GM12878 (cell line): ENCODE data around the gene KDM2A. TPM values are rescaled to one million over a fixed set of nuclear protein-coding genes. Genes with fewer than 3 reads are reported as not detected.

Experiments used
- ATAC-seq: fragments of 200-7000 bp; cut with Tn5 transposase; 3 replicates; pipeline ENCODE4 v1.9.1; 2020; ENCODE audit warnings: mild to moderate bottlenecking, moderate library complexity
- BruUV-seq: library from RNA; stranded (reverse); fragments of 400-500 nt; replicated peaks from 2 replicates; lab custom pipeline; 2021; lab: Mats Ljungman, UMichigan
- CTCF ChIA-PET: fragments of 300-600 bp; sonication (Branson Sonifier 250); formaldehyde crosslinking; extraction: SDS; loops from one replicate; lab custom pipeline; 2021; ENCODE audit warnings: inconsistent platforms; lab: Yijun Ruan, JAX
- POLR2A ChIA-PET: fragments of 350-600 bp; formaldehyde crosslinking; extraction: SDS; loops from one replicate; lab custom pipeline; 2021; ENCODE audit warnings: inconsistent platforms; lab: Charles Lee
- RAD21 ChIA-PET: fragments of 300-600 bp; sonication (Branson Sonifier 250); formaldehyde crosslinking; loops from one replicate; lab custom pipeline; 2023; ENCODE audit warnings: antibody characterized with exemption; ENCODE audit not compliant: unreplicated experiment; lab: Charles Lee
- SMC1A ChIA-PET: fragments of 300-600 bp; sonication (Branson Sonifier 250); formaldehyde crosslinking; loops from one replicate; lab custom pipeline; 2023; ENCODE audit not compliant: unreplicated experiment, uncharacterized antibody; lab: Charles Lee
- DNase-seq: peaks from one replicate; pipeline ENCODE4 v3.0.0-alpha.2; 2011; ENCODE audit warnings: low read depth, low spot score
- FAIRE-seq: peaks from 3 replicates; lab custom pipeline; 2011; peaks lifted over from hg19 to GRCh38; lab: Jason Lieb, UNC
- H2AFZ ChIP-seq: 2 replicates; pipeline ENCODE4 v1.6.0; 2011; ENCODE audit warnings: low read depth, low read length, control low read depth; ENCODE audit not compliant: control insufficient read depth
- H3K27ac ChIP-seq: 2 replicates; pipeline ENCODE4 v1.5.1; 2011; ENCODE audit warnings: control low read depth; ENCODE audit not compliant: control insufficient read depth, insufficient read depth
- H3K27me3 ChIP-seq, 2 experiments: replicated peaks in 1 of 2; 2 replicates each; pipeline versions ENCODE4 v1.6.0 to v1.6.1; 2011; ENCODE audit warnings: low read length in 1 of 2; ENCODE audit not compliant: control insufficient read depth in 2 of 2, insufficient read depth in 2 of 2
- H3K36me3 ChIP-seq, 2 experiments: 2 replicates each; pipeline ENCODE4 v1.5.1; 2011; ENCODE audit warnings: low read length in 1 of 2; ENCODE audit not compliant: control insufficient read depth in 2 of 2, insufficient read depth in 2 of 2
- H3K4me1 ChIP-seq: 2 replicates; pipeline ENCODE4 v1.6.1; 2011; ENCODE audit warnings: mild to moderate bottlenecking, low read length, moderate library complexity, mixed read lengths; ENCODE audit not compliant: control insufficient read depth, insufficient read depth
- H3K4me2 ChIP-seq: 2 replicates; pipeline ENCODE4 v1.6.0; 2011; ENCODE audit warnings: control low read depth; ENCODE audit not compliant: control insufficient read depth, insufficient read depth
- H3K4me3 ChIP-seq: fragments of 200-600 bp; sonication (generic); 2 replicates; pipeline ENCODE4 v1.5.1; 2016
- H3K79me2 ChIP-seq: 2 replicates; pipeline ENCODE4 v1.6.0; 2011; ENCODE audit warnings: low read length; ENCODE audit not compliant: control insufficient read depth, insufficient read depth
- H3K9ac ChIP-seq: 2 replicates; pipeline ENCODE4 v1.8.0; 2011; ENCODE audit warnings: low read length, control low read depth, mixed read lengths; ENCODE audit not compliant: control insufficient read depth, insufficient read depth
- H3K9me3 ChIP-seq: replicated peaks from 3 replicates; pipeline ENCODE4 v1.5.1; 2011; ENCODE audit warnings: mild to moderate bottlenecking, low read length; ENCODE audit not compliant: control insufficient read depth, insufficient read depth
- H4K20me1 ChIP-seq: 2 replicates; pipeline ENCODE4 v1.6.0; 2011; ENCODE audit not compliant: control insufficient read depth, insufficient read depth
- BCL3 ChIP-seq: IDR thresholded peaks from 2 replicates; pipeline ENCODE4 v1.6.1; 2011; ENCODE audit warnings: borderline replicate concordance, low read depth, mild to moderate bottlenecking, moderate library complexity, low read length; ENCODE audit not compliant: insufficient read depth, poor library complexity, severe bottlenecking
- GATAD2B ChIP-seq: fragments of 450-650 bp; conservative IDR thresholded peaks from 2 replicates; pipeline ENCODE4 v1.6.1; 2017; ENCODE audit warnings: low read depth, mild to moderate bottlenecking, moderate library complexity
- NFIC ChIP-seq: IDR thresholded peaks from 2 replicates; pipeline ENCODE4 v1.6.1; 2012; ENCODE audit warnings: low read depth, mild to moderate bottlenecking, inconsistent platforms, low read length, moderate library complexity
- WGBS: methylation state at CpG from one replicate; pipeline ENCODE4 v1.1.6; 2016; ENCODE audit warnings: low lambda C conversion rate; ENCODE audit not compliant: insufficient replicate concordance, insufficient coverage; ENCODE audit errors: missing lambda C conversion rate; 5-methylcytosine and 5-hydroxymethylcytosine counted together
- in situ Hi-C: fragments of 300-500 bp; cut with MboI; formaldehyde crosslinking; loops from 9 replicates; pipeline ENCODE4 v1.14.3; 2018; ENCODE audit warnings: mixed read lengths
- intact Hi-C: fragments of 100-400 bp; cut with micrococcal nuclease; formaldehyde crosslinking; loops from one replicate; pipeline ENCODE4 v1.14.2; 2022; ENCODE audit not compliant: unreplicated experiment
- polyA plus RNA-seq, 11 experiments: library from polyadenylated mRNA; depleted of rRNA in 4 of 11; unstranded in 6 of 11; stranded (reverse) in 5 of 11; fragments of >200 nt; fragmentation: Nextera tagmentation in 4 of 11; fragmentation: Illumina TruSeq in 1 of 11; extraction: Ambion mirVana in 4 of 11; extraction: Trizol in 1 of 11; gene quantifications; 1 replicate in 1 of 11; 2 replicates in 10 of 11; pipeline versions ENCODE4 v1.2.1 to v1.2.3, GENCODE V29; 2011 to 2016; ENCODE audit warnings: inconsistent platforms in 2 of 11, missing spikeins in 2 of 11, low read depth in 1 of 11
- total RNA-seq, 4 experiments: library from RNA; depleted of rRNA in 3 of 4; stranded (reverse); fragments of >200 nt in 3 of 4; fragmentation: Illumina TruSeq in 1 of 4; extraction: Trizol in 1 of 4; gene quantifications; 2 replicates each; pipeline versions ENCODE4 v1.2.1 to v1.2.3, GENCODE V29; 2013 to 2021

KDM2A gene
- total and polyA plus RNA-seq, 10 of the 15 experiments (the other 5 are each of a cell fraction or from before 2014, with no cell fraction given): 10.5 to 69.3 (median 41.6) TPM

GRCh38 chr11:67303132-67303834 is 184.2 kb downstream of the KDM2A start, which contains the start of gene SSH3:
SSH3 (plus strand) TSS chr11:67303530; CDS start chr11:67303626, 96 bp downstream.
- ChIA-PET POLR2A (no interaction called here), CTCF (interaction anchor here (0.6 to 1.2 kb wide), 3 partner anchors 13 to 221 kb away, joined by 3 to 8 read pairs (median 3); no protein-coding TSS in a partner anchor), SMC1A (no interaction called here), RAD21 (no interaction called here)
- ATAC-seq (peak; percentile 85), DNase-seq (no peak), FAIRE-seq (no peak)
- Histone ChIP-seq H3K9ac (no peak within 1 kb of the TSS), H3K27ac (no peak within 1 kb of the TSS), H3K4me3 (no peak within 1 kb of the TSS), H3K36me3 (peaks cover 0 to 22% of the 10 kb centered on the region in 2 experiments; a peak in 2 of 4 replicates), H3K9me3 (no peaks in the 10 kb centered on the region), H2AFZ (no peak within 1 kb of the TSS), H3K79me2 (no peaks in the 10 kb centered on the region), H3K4me2 (no peak within 1 kb of the TSS), H4K20me1 (no peaks in the 10 kb centered on the region), H3K4me1 (no peaks in the 10 kb centered on the region), H3K27me3 (no peaks in the 10 kb centered on the region)
- no TSS peak for BruUV-seq
- no peak for TF ChIP-seq NFIC
- TF ChIP-seq BCL3: peak; percentile 3
- TF ChIP-seq GATAD2B: 0 out of 2 replicates have a peak, but pooled peaks have one; percentile 52
- in situ Hi-C loops (no loop called here), intact Hi-C loops (no loop called here)
- WGBS: 33% methylated on average over 33 of the region's 65 CpGs
